ENCODE results near the gene CPNE9.

GRCh38 chr3:9762871-9763270 is 59.2 kb downstream of the CPNE9 start:
- TF ChIP-seq EZH2phosphoT487 (IDR thresholded peaks at IDR 0.05; ENCODE audit: low read length) (no peak), CTCF (IDR thresholded peaks at IDR 0.05; ENCODE audit: low read length) (no peak)

Data from MM.1S (cell line).